ENCODE data around the gene CHD2. TPM values are rescaled to one million over a fixed set of nuclear protein-coding genes. Genes with fewer than 3 reads are reported as not detected.

CHD2 gene
- total and polyA plus RNA-seq, 10 of the 15 experiments (the other 5 are each of a cell fraction or from before 2014, with no cell fraction given), result 38.1 to 94.7 (median 63.3) TPM

GRCh38 chr15:93046721-93047120 is 146.6 kb downstream of the CHD2 start:
- Histone ChIP-seq H3K9me3 (replicated peaks; ENCODE audit: control insufficient read depth, insufficient read depth, low read length) (no peaks in the 10 kb centered on the region), H3K27me3 (replicated peaks in 1 of 2; ENCODE audit: control insufficient read depth in 2 of 2, insufficient read depth in 2 of 2, low read length in 1 of 2) (no peaks in the 10 kb centered on the region), H2AFZ (ENCODE audit: control insufficient read depth, low read depth, low read length) (no peak overlapping the region), H3K4me1 (ENCODE audit: control insufficient read depth, insufficient read depth, low read length) (no peaks in the 10 kb centered on the region), H3K36me3 (ENCODE audit: control insufficient read depth in 2 of 2, insufficient read depth in 2 of 2, low read length in 1 of 2) (no peaks in the 10 kb centered on the region), H3K4me2 (ENCODE audit: control insufficient read depth, insufficient read depth) (no peak overlapping the region), H3K27ac (ENCODE audit: control insufficient read depth, insufficient read depth) (no peak overlapping the region), H4K20me1 (ENCODE audit: control insufficient read depth, insufficient read depth) (no peaks in the 10 kb centered on the region), H3K9ac (ENCODE audit: control insufficient read depth, insufficient read depth, low read length) (no peak overlapping the region), H3K4me3 (no peak overlapping the region), H3K79me2 (ENCODE audit: control insufficient read depth, insufficient read depth, low read length) (no peaks in the 10 kb centered on the region)
- ChIA-PET POLR2A (no interaction called here), SMC1A (ENCODE audit: uncharacterized antibody, unreplicated experiment) (interaction anchor here (1.5 kb wide), 1 partner anchor 25 kb away, joined by 3 read pairs; no protein-coding TSS in a partner anchor), RAD21 (ENCODE audit: unreplicated experiment) (no interaction called here), CTCF (interaction anchor here (1.5 kb wide), 1 partner anchor 14 kb away, joined by 3 read pairs; no protein-coding TSS in a partner anchor)
- intact Hi-C loops (cut with micrococcal nuclease; ENCODE audit: unreplicated experiment), result no loop called here
- DNase-seq (ENCODE audit: low read depth, low spot score) (no peak), FAIRE-seq (no peak), ATAC-seq (no peak)
- no TSS peak for BruUV-seq (replicated peaks)
- in situ Hi-C loops (cut with MboI), result loop anchor here (25.0 kb wide), 1 partner anchor 1266 kb away; no protein-coding TSS in a partner anchor
- TF ChIP-seq HDGF (IDR thresholded peaks at IDR 0.05) (no peak), SP1 (IDR thresholded peaks at IDR 0.05; ENCODE audit: low read depth, low read length) (no peak), SMARCA5 (IDR thresholded peaks at IDR 0.05) (no peak), CEBPZ (IDR thresholded peaks at IDR 0.05; ENCODE audit: low read depth, low read length) (no peak), SIN3A (IDR thresholded peaks at IDR 0.05; ENCODE audit: low read depth, low read length) (no peak), E2F4 (IDR thresholded peaks at IDR 0.05; ENCODE audit: low read depth, low read length) (no peak), TAF1 (IDR thresholded peaks at IDR 0.05; ENCODE audit: borderline replicate concordance, low read depth, low read length) (no peak), WRNIP1 (IDR thresholded peaks at IDR 0.05; ENCODE audit: borderline replicate concordance, low read depth, low read length) (no peak), NFIC (IDR thresholded peaks at IDR 0.05; ENCODE audit: low read depth, low read length) (no peak), TCF12 (IDR thresholded peaks at IDR 0.05; ENCODE audit: low read depth, low read length) (no peak), STAT1 (conservative IDR thresholded peaks at IDR 0.05) (no peak)
- WGBS (ENCODE audit: insufficient coverage, insufficient replicate concordance, low lambda C conversion rate, missing lambda C conversion rate), result 13% methylated on average over 7 of the region's 7 CpGs

Data from GM12878 (cell line).